ENCODE measurements around the gene UBE2H. TPM values are rescaled to one million over a fixed set of nuclear protein-coding genes. Genes with fewer than 3 reads are reported as not detected.

UBE2H gene
- total RNA-seq, 1 donor from 2014 or later, result 99.1 TPM

- TF ChIP-seq CTCF (IDR thresholded peaks at IDR 0.05; ENCODE audit: unreplicated experiment), result no peak
- no peaks in the 10 kb centered on the region for H3K9me3 Mint-ChIP-seq (ENCODE audit: low read depth)
- H3K36me3 Mint-ChIP-seq (ENCODE audit: insufficient read depth), result peaks cover 8% of the 10 kb centered on the region
- no peak for DNase-seq (ENCODE audit: low spot score, unreplicated experiment)
- H3K4me3 Mint-ChIP-seq (ENCODE audit: low read depth), result no peak overlapping the region
- no peak overlapping the region for H3K27ac Mint-ChIP-seq
- peaks cover 17% of the 10 kb centered on the region for H3K4me1 Mint-ChIP-seq (ENCODE audit: low read depth)
- H3K27me3 Mint-ChIP-seq, result no peaks in the 10 kb centered on the region
Measured at GRCh38 chr7:129890090-129890489, 62.7 kb downstream of the UBE2H start.

- Mint-ChIP-seq H3K9me3 (ENCODE audit: low read depth) (no peaks in the 10 kb centered on the region), H3K4me1 (ENCODE audit: low read depth) (peaks cover 15% of the 10 kb centered on the region), H3K27ac (peak overlapping the region; percentile 3), H3K36me3 (ENCODE audit: insufficient read depth) (peaks cover 9% of the 10 kb centered on the region), H3K27me3 (no peaks in the 10 kb centered on the region), H3K4me3 (ENCODE audit: low read depth) (no peak overlapping the region)
- TF ChIP-seq CTCF (IDR thresholded peaks at IDR 0.05; ENCODE audit: unreplicated experiment), result no peak
- DNase-seq (ENCODE audit: low spot score, unreplicated experiment), result no peak
Measured at GRCh38 chr7:129889133-129889844, 63.5 kb downstream of the UBE2H start.

- no peaks in the 10 kb centered on the region for H3K9me3 Mint-ChIP-seq (ENCODE audit: low read depth)
Measured at GRCh38 chr7:129887865-129888264, 64.9 kb downstream of the UBE2H start.

GRCh38 chr7:129886818-129887186 is 66.0 kb downstream of the UBE2H start:
- Mint-ChIP-seq H3K27ac (no peak overlapping the region), H3K36me3 (ENCODE audit: insufficient read depth) (peaks cover 13% of the 10 kb centered on the region), H3K4me3 (ENCODE audit: low read depth) (no peak overlapping the region), H3K4me1 (ENCODE audit: low read depth) (peaks cover 14% of the 10 kb centered on the region), H3K9me3 (ENCODE audit: low read depth) (no peaks in the 10 kb centered on the region), H3K27me3 (no peaks in the 10 kb centered on the region)
- no peak for DNase-seq (ENCODE audit: low spot score, unreplicated experiment)
- no peak for TF ChIP-seq CTCF (IDR thresholded peaks at IDR 0.05; ENCODE audit: unreplicated experiment)

More at GRCh38 chr7:129887865-129888264, 64.9 kb downstream of the UBE2H start:
- no peak overlapping the region for H3K4me3 Mint-ChIP-seq (ENCODE audit: low read depth)
- peak overlapping the region; percentile 56 for H3K27ac Mint-ChIP-seq
- no peak for DNase-seq (ENCODE audit: low spot score, unreplicated experiment)
- peaks cover 12% of the 10 kb centered on the region for H3K36me3 Mint-ChIP-seq (ENCODE audit: insufficient read depth)
- no peak for TF ChIP-seq CTCF (IDR thresholded peaks at IDR 0.05; ENCODE audit: unreplicated experiment)
- peaks cover 14% of the 10 kb centered on the region for H3K4me1 Mint-ChIP-seq (ENCODE audit: low read depth)
- H3K27me3 Mint-ChIP-seq, result no peaks in the 10 kb centered on the region

GRCh38 chr7:129886167-129886817 is 66.5 kb downstream of the UBE2H start:
- TF ChIP-seq CTCF (IDR thresholded peaks at IDR 0.05; ENCODE audit: unreplicated experiment), result no peak
- peaks cover 14% of the 10 kb centered on the region for H3K4me1 Mint-ChIP-seq (ENCODE audit: low read depth)
- no peaks in the 10 kb centered on the region for H3K27me3 Mint-ChIP-seq
- peaks cover 13% of the 10 kb centered on the region for H3K36me3 Mint-ChIP-seq (ENCODE audit: insufficient read depth)
- no peak overlapping the region for H3K4me3 Mint-ChIP-seq (ENCODE audit: low read depth)
- DNase-seq (ENCODE audit: low spot score, unreplicated experiment), result no peak
- no peak overlapping the region for H3K27ac Mint-ChIP-seq
- H3K9me3 Mint-ChIP-seq (ENCODE audit: low read depth), result no peaks in the 10 kb centered on the region

Data from progenitor cell of endocrine pancreas (in vitro differentiated cells).